Aorta (tissue), 5 donors: ENCODE measurements around the gene PALM. TPM values are rescaled to one million over a fixed set of nuclear protein-coding genes. Genes with fewer than 3 reads are reported as not detected.

Experiments
- ATAC-seq: fragments of 200-7000 bp; cut with Tn5 transposase; one replicate; pipeline ENCODE4 v1.9.1; 2022; ENCODE audit warnings: moderate library complexity; ENCODE audit not compliant: low FRiP score
- DNase-seq, 2 donors: peaks; one replicate each; pipeline ENCODE4 v3.0.0-alpha.2; 2020
- H3K27ac ChIP-seq, 2 donors: one replicate each; pipeline ENCODE4 v1.5.1; 2013; ENCODE audit warnings: low read length in 2 of 2, mild to moderate bottlenecking in 2 of 2, moderate library complexity in 2 of 2, control low read depth in 1 of 2, inconsistent platforms in 1 of 2, low read depth in 1 of 2
- H3K27me3 ChIP-seq, 2 donors: one replicate each; pipeline ENCODE4 v1.6.1; 2013; ENCODE audit warnings: control low read depth in 1 of 2, low read length in 1 of 2, mild to moderate bottlenecking in 1 of 2, moderate library complexity in 1 of 2; ENCODE audit not compliant: insufficient read depth in 2 of 2, control insufficient read depth in 1 of 2
- H3K36me3 ChIP-seq, 2 donors: one replicate each; pipeline ENCODE4 v1.6.1; 2013; ENCODE audit warnings: control low read depth in 1 of 2, low read length in 1 of 2, mild to moderate bottlenecking in 1 of 2; ENCODE audit not compliant: insufficient read depth in 2 of 2, control insufficient read depth in 1 of 2
- H3K4me1 ChIP-seq, 2 donors: one replicate each; pipeline ENCODE4 v1.6.1; 2013; ENCODE audit warnings: low read length in 2 of 2, control low read depth in 1 of 2, mild to moderate bottlenecking in 1 of 2, moderate library complexity in 1 of 2; ENCODE audit not compliant: insufficient read depth in 2 of 2, control insufficient read depth in 1 of 2
- H3K4me3 ChIP-seq, 2 donors: one replicate each; pipeline ENCODE4 v1.5.1; 2013; ENCODE audit warnings: low read length in 2 of 2, control low read depth in 1 of 2, mild to moderate bottlenecking in 1 of 2
- H3K9me3 ChIP-seq: one replicate; pipeline ENCODE4 v1.6.1; 2013; ENCODE audit warnings: mild to moderate bottlenecking, low read length; ENCODE audit not compliant: control insufficient read depth
- WGBS, 2 donors: extraction: QIAGEN DNeasy Blood & Tissue Kit; methylation state at CpG; one replicate each; pipeline ENCODE4 v1.1.7; 2013; 5-methylcytosine and 5-hydroxymethylcytosine counted together
- intact Hi-C, 2 donors: fragments of 100-400 bp; cut with DNase I; formaldehyde crosslinking; loops; one replicate each; pipeline versions ENCODE4 v1.14.2 to v1.15.0; 2022
- polyA plus RNA-seq, 2 donors: library from polyadenylated mRNA; stranded (reverse); fragments of 200-250 nt; gene quantifications; one replicate each; pipeline ENCODE4 v1.2.3, GENCODE V29; 2013
- total RNA-seq, 2 donors: library from RNA; stranded (reverse); fragmentation: NEBNext Ultra II Directional; extraction: Animal tissue kit (Norgen Biotek cat#: 25700); gene quantifications; one replicate each; pipeline ENCODE4 v1.2.1, GENCODE V29; 2021
- donor health status: healthy with polysubstance abuse.
- donor health status: Bipolar disorder and iron deficiency.
- donor health status: DM: no; HTN: no; CAD: no.
- donor health status: DM: no; HTN: no; CAD: no.
- donor health status: DM: yes; HTN: yes; CAD: no.

PALM gene
- total and polyA plus RNA-seq, 4 donors, result 0.59 to 75.1 (median 15.0) TPM

DNA sequence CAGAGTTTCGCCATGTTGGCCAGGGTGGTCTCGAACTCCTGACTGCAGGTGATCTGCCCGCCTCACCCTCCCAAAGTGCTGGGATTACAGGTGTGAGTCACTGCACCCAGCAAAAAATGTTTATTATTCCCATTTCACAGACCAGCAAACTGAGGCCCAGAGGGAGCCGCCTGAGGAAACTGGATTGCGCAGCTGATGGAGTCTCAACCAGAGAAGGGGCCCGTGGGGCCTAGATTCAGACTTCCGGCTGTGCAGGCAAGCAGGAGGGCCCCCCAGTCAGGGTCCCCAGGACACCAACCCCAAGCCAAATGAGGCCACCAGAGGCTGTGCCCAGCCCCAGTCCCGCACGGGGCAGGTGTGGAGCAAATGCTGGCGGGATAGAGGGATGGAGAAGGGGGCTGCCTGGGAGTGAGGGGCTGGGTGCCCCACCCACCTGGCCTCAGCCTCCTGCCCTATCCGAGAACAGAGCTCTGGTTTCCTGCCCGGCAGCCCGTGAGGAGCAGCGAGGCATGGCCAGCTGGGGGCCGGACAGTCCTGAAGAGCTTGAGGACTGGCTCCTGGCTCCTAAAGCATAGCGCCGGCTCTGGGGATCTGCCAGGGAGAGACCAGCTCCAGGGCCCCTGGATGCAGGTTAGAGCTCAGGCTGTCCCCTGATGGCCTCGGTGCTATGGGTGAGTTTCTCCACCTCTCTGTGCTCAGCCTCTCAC is 64.1 kb downstream of the PALM start:
- Histone ChIP-seq H3K4me1 (no peaks in the 10 kb centered on the region), H3K27ac (no peak overlapping the region), H3K4me3 (no peak overlapping the region), H3K36me3 (no peaks in the 10 kb centered on the region), H3K27me3 (no peaks in the 10 kb centered on the region), H3K9me3 (no peaks in the 10 kb centered on the region)
- intact Hi-C loops, result loop anchor here (5.0 to 10.0 kb wide), 2 partner anchors 149 to 212 kb away; partner anchors contain the start of gene WDR18 (in 1 of the 2)
- 78 to 83% methylated on average over 18 of the region's 18 CpGs for WGBS, 2 donors
- ATAC-seq (no peak), DNase-seq (no peak)

DNA sequence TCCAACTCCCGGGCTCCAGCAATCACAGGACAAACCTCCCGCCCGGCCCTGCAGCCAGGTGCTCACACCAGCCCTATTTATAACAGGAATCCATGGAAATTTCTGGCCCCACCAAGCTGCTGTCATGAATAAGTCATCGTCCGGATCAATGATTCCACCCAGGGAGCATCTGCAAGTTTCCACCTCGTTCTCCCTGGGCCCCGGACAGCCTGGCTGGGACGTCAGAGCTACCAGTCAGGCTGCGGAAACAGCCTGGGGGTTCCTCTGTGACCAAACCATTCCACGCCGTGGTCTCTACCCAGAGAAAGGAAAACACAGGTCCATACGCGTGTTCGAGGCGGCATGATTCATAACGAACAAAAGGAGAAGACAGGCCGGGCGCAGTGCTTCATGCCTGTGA is 67.8 kb downstream of the PALM start:
- intact Hi-C loops, result loop anchor here in 1 of 2 donors (10.0 kb wide), 1 partner anchor 208 kb away; the partner anchor contains the start of gene WDR18

DNA sequence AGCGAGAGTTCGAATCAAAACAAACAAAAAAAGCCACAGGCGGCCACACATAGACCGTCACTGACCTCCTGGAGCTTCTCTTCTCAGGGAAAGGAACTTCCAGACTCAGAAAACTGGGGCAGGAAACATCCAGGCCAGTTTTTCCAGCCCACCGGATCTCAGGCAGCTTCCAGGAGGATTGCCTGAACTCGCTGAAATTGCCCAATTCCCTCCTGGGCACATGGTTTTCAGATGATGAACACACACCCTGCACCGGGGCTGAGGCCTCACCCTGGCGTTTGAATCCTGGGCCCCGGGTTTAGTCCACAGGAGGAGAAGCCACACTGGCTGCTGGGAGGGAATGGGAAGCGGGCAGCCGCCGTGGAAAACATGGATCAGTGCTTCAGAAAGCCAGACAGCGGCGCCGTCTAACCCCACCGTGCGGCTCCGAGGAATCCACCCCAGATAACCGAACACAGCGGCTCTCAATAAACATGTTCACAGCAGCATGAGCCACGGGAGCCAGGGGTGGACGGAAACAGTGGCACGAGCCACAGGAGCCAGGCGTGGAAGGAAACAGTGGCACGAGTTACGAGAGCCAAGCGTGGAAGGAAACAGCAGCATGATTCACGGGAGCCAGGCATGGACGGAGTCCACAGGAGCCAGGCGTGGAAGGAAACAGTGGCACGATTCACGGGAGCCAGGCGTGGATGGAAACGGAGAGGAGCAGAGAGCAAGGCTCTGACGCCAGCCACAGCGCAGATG is 70.3 kb downstream of the PALM start:
- peak in 1 of 2 donors; percentile 69 for DNase-seq
- no peak overlapping the region for H3K4me3 ChIP-seq

More for the DNA sequence above, 67.8 kb downstream of the PALM start:
- ATAC-seq, result no peak
- no peaks in the 10 kb centered on the region for H3K4me1 ChIP-seq
- no peak overlapping the region for H3K4me3 ChIP-seq
- no peak overlapping the region for H3K27ac ChIP-seq
- no peaks in the 10 kb centered on the region for H3K9me3 ChIP-seq
- H3K27me3 ChIP-seq, result no peaks in the 10 kb centered on the region
- DNase-seq, result no peak
- H3K36me3 ChIP-seq, result no peaks in the 10 kb centered on the region
- WGBS, 2 donors, result 90 to 93% methylated on average over 18 of the region's 18 CpGs

DNA sequence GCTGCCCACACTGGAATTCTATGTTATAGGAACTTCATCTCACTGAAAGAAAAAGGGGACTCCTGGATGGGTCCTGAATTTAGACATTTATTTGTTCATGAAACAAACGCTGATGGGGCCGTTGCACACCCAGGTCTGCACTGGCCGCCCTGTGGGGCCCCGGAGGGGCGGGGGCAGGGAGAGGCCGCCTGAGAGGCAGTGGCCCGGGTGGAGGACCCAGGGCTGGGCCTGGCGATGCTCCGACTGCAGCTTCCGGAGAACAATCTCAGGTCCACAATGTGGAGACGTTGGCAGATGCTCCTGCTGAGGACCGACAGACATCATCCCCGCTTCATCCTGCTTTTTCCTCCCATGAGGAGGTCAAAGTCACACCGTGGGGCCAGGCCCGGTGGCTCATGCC is 72.2 kb downstream of the PALM start:
- no peaks in the 10 kb centered on the region for H3K36me3 ChIP-seq
- no peak overlapping the region for H3K27ac ChIP-seq
- intact Hi-C loops, result no loop called here
- WGBS, 2 donors, result 93% methylated on average over 12 to 15 of the region's 15 CpGs
- DNase-seq (no peak), ATAC-seq (no peak)
- no peak overlapping the region for H3K4me3 ChIP-seq
- H3K4me1 ChIP-seq, result no peaks in the 10 kb centered on the region
- no peaks in the 10 kb centered on the region for H3K9me3 ChIP-seq
- no peaks in the 10 kb centered on the region for H3K27me3 ChIP-seq

More for the DNA sequence above, 70.3 kb downstream of the PALM start:
- intact Hi-C loops, result loop anchor here in 1 of 2 donors (10.0 kb wide), 1 partner anchor 206 kb away; the partner anchor contains the start of gene WDR18
- H3K9me3 ChIP-seq, result no peaks in the 10 kb centered on the region
- no peaks in the 10 kb centered on the region for H3K27me3 ChIP-seq
- WGBS, 2 donors, result 27% methylated on average over 36 of the region's 36 CpGs
- no peak overlapping the region for H3K27ac ChIP-seq
- H3K36me3 ChIP-seq, result no peaks in the 10 kb centered on the region
- ATAC-seq, result peak; percentile 57
- H3K4me1 ChIP-seq, result no peaks in the 10 kb centered on the region

DNA sequence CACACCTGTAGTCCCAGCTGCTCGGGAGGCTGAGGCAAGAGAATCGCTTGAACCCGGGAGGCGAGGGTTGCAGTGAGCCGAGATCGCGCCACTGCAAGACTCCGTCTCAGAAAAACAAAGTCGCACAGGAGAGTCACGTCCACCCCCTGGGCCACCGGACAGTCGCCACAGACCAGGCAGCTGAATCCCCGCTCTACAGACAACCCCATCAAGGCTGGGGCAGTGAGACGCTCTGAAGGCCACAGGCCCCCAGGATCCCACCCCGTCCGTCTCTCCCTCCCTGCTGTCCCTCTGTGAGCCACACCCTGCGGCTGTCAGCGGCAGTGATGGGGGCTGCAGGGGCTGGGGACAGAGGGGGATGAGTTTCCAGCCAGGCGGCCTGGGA is 73.1 kb downstream of the PALM start:
- DNase-seq (no peak), ATAC-seq (no peak)
- Histone ChIP-seq H3K4me1 (no peaks in the 10 kb centered on the region), H3K27ac (no peak overlapping the region), H3K4me3 (no peak overlapping the region), H3K36me3 (no peaks in the 10 kb centered on the region), H3K27me3 (no peaks in the 10 kb centered on the region), H3K9me3 (no peaks in the 10 kb centered on the region)
- intact Hi-C loops, result no loop called here
- 95 to 97% methylated on average over 18 to 19 of the region's 19 CpGs for WGBS, 2 donors

DNA sequence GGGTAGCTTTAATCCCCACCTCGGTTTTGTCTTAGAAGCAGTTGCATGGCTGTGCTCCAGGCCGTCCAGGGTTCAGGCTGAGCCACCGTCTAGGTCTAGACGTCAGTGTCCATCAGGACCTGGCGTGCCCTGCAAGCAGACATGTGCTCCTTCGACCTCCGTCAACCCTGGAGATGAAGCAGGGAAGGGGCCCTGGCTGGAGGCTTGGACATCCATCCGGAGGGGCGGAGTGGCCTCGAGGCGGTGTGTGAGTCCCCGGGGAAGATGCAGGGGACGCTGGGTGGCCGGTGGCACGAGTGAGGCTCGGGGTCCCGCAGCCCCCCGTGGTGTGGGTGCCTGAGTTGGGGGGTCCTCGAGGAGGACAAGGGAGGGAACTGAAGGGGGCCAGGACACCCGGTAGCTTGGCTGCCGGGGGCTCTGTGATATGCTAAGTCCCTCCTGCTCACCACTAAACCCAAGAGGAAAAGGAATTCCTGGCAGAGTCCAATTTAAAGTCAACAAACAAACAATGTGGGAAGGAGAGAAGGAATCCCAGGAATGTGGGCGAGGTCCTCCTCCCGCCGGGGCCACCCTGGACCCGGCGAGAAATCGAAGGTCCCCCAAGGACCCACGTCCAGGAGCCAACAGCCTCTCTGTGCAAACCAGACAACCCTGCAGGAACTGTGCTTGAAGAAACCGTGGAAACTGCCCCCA is 73.6 kb downstream of the PALM start:
- WGBS, 2 donors, result 13 to 15% methylated on average over 29 of the region's 29 CpGs
- Histone ChIP-seq H3K36me3 (no peaks in the 10 kb centered on the region), H3K4me1 (no peaks in the 10 kb centered on the region), H3K27me3 (no peaks in the 10 kb centered on the region), H3K4me3 (no peak overlapping the region), H3K27ac (no peak overlapping the region), H3K9me3 (no peaks in the 10 kb centered on the region)
- intact Hi-C loops, result no loop called here
- DNase-seq (no peak), ATAC-seq (peak; percentile 57)

DNA sequence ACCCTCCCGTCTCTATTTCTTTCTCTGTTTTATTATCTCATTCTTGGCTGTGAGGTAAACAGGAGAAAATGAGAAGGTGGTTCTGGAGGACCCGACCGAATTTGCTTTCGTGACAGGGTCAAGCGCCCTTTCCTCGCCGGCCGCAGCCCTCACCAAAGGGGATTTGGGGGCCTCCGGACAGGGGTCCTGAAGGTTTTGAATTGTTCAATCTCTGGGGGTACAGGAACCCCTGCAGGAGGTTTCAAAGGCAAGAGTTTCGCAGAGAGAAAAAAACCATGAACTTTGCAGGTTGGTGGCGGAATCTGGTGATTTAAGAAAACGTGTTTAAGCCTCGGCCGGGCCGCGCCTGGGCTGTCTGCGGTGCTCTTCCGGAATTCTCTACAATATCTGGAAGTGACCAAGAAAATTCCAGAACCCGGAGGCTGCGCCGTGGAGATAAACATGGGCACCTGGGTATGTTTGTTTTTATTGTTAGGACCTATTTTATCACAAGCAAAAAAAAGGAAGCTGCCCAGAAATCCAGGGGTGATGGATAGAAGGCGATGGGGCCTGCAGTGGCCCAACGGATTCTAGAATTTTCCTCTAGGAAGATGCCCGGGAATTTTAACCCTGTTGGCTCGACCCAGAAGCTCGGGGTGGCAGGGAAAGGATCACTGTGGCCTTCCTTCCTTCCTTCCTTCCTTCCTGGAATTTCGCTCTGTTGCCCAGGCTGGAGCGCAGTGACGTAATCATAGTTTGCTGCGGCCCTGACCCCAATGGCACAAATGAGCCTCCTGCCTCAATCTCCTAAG is 74.3 kb downstream of the PALM start:
- Histone ChIP-seq H3K4me3 (no peak overlapping the region), H3K4me1 (no peaks in the 10 kb centered on the region), H3K9me3 (no peaks in the 10 kb centered on the region), H3K27ac (no peak overlapping the region), H3K36me3 (no peaks in the 10 kb centered on the region), H3K27me3 (no peaks in the 10 kb centered on the region)
- WGBS, 2 donors, result 78 to 83% methylated on average over 30 of the region's 30 CpGs
- intact Hi-C loops, result no loop called here
- ATAC-seq (no peak), DNase-seq (no peak)

DNA sequence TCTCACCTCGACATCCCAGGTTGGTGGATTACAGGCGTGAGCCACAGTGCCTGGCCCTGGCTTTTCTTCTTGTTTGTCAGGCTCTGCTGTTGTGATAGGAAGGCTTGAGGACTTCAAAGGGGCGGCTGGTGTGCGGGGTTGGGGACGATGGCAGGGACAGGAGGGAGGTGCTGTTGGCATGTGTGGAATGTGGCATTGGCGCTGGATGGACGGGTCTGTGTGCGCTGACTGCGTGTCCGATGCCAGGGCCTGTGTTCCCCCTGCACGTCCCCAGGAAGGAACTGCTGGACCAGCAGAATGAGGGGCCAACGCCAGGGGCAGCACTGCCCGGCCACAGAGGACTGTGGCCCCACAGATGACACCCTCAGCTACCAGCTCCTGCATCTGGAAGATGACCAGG is 75.8 kb downstream of the PALM start:
- WGBS, 2 donors, result 34 to 51% methylated on average over 12 to 13 of the region's 13 CpGs
- no peak for DNase-seq
- ATAC-seq, result no peak
- H3K4me1 ChIP-seq, result no peaks in the 10 kb centered on the region
- H3K4me3 ChIP-seq, result no peak overlapping the region
- H3K27me3 ChIP-seq, result no peaks in the 10 kb centered on the region
- no peaks in the 10 kb centered on the region for H3K9me3 ChIP-seq
- H3K36me3 ChIP-seq, result no peaks in the 10 kb centered on the region
- no peak overlapping the region for H3K27ac ChIP-seq
- intact Hi-C loops, result no loop called here
